SK-N-SH (cell line): ENCODE results near the gene CHCHD6. TPM values are rescaled to one million over a fixed set of nuclear protein-coding genes. Genes with fewer than 3 reads are reported as not detected.

ENCODE experiments used
- CTCF ChIA-PET: fragments of 300-600, 350-600 bp; formaldehyde crosslinking; extraction: SDS; loops from one replicate; lab custom pipeline; 2021; lab: Yijun Ruan, JAX
- POLR2A ChIA-PET: fragments of 350-600 bp; sonication (Branson Sonifier 250); formaldehyde crosslinking; extraction: SDS; loops from one replicate; lab custom pipeline; 2020; ENCODE audit warnings: antibody characterized with exemption, inconsistent platforms; lab: Yijun Ruan, JAX
- DNase-seq: peaks from one replicate; pipeline ENCODE4 v3.0.0; 2012
- H2AFZ ChIP-seq: fragments of 200-600 bp; sonication (generic); 2 replicates; pipeline ENCODE4 v1.8.1; 2016; ENCODE audit warnings: antibody characterized with exemption, mild to moderate bottlenecking, low read depth
- H3F3A ChIP-seq: fragments of 200-600 bp; sonication (generic); replicated peaks from 2 replicates; pipeline ENCODE3; 2016; ENCODE audit warnings: antibody characterized with exemption, mild to moderate bottlenecking; ENCODE audit not compliant: insufficient read depth
- H3K27ac ChIP-seq, 2 experiments: fragments of 200-500 bp in 1 of 2; fragments of 200-600 bp in 1 of 2; sonication (Bioruptor generic) in 1 of 2; sonication (generic), shearing (Covaris generic) in 1 of 2; 2 replicates each; pipeline versions ENCODE4 v1.5.1 to v1.6.1; 2014 to 2016; ENCODE audit warnings: low read depth in 2 of 2, inconsistent platforms in 1 of 2, low read length in 1 of 2, mild to moderate bottlenecking in 1 of 2, mixed read lengths in 1 of 2
- H3K27me3 ChIP-seq: fragments of 200-600 bp; sonication (generic), shearing (Covaris generic); 2 replicates; pipeline ENCODE4 v1.6.1; 2016; ENCODE audit warnings: mixed run types; ENCODE audit not compliant: insufficient read depth
- H3K36me3 ChIP-seq, 2 experiments: fragments of 200-500 bp in 1 of 2; fragments of 200-600 bp in 1 of 2; sonication (Bioruptor generic) in 1 of 2; sonication (generic) in 1 of 2; replicated peaks in 1 of 2; 2 replicates each; pipeline versions ENCODE3 to v1.5.1; 2014 to 2016; ENCODE audit warnings: low read length in 1 of 2, mild to moderate bottlenecking in 1 of 2; ENCODE audit not compliant: insufficient read depth in 2 of 2, control insufficient read depth in 1 of 2
- H3K4me1 ChIP-seq, 2 experiments: fragments of 200-500 bp in 1 of 2; fragments of 200-600 bp in 1 of 2; sonication (Bioruptor generic) in 1 of 2; sonication (generic), shearing (Covaris generic) in 1 of 2; 2 replicates each; pipeline versions ENCODE4 v1.5.1 to v1.6.1; 2014 to 2016; ENCODE audit warnings: low read depth in 1 of 2, low read length in 1 of 2, mixed run types in 1 of 2; ENCODE audit not compliant: insufficient read depth in 2 of 2, control insufficient read depth in 1 of 2
- H3K4me2 ChIP-seq: fragments of 200-600 bp; sonication (generic), shearing (Covaris generic); 2 replicates; pipeline ENCODE4 v1.6.1; 2017; ENCODE audit warnings: mixed run types
- H3K4me3 ChIP-seq, 2 experiments: fragments of 200-500 bp in 1 of 2; fragments of 200-600 bp in 1 of 2; sonication (Bioruptor generic) in 1 of 2; sonication (generic), shearing (Covaris generic) in 1 of 2; 2 replicates each; pipeline versions ENCODE4 v1.5.1 to v1.8.1; 2014 to 2016; ENCODE audit warnings: low read depth in 2 of 2, inconsistent platforms in 1 of 2, low read length in 1 of 2, mild to moderate bottlenecking in 1 of 2, mixed read lengths in 1 of 2, moderate library complexity in 1 of 2
- H3K79me2 ChIP-seq: fragments of 200-600 bp; sonication (generic); 2 replicates; pipeline ENCODE4 v1.8.1; 2017; ENCODE audit warnings: mild to moderate bottlenecking; ENCODE audit not compliant: insufficient read depth
- H3K9ac ChIP-seq: fragments of 200-600 bp; sonication (generic); 2 replicates; pipeline ENCODE4 v1.6.1; 2017; ENCODE audit warnings: mixed run types
- H3K9me2 ChIP-seq: fragments of 200-600 bp; sonication (generic); 2 replicates; pipeline ENCODE4 v1.6.1; 2017; ENCODE audit warnings: mixed run types
- H3K9me3 ChIP-seq: fragments of 200-600 bp; sonication (generic); 2 replicates; pipeline ENCODE4 v1.6.1; 2017; ENCODE audit warnings: mixed run types, mild to moderate bottlenecking, moderate library complexity
- H4K20me1 ChIP-seq: fragments of 200-600 bp; sonication (generic); 2 replicates; pipeline ENCODE4 v1.6.1; 2017; ENCODE audit warnings: mild to moderate bottlenecking, mixed run types; ENCODE audit not compliant: insufficient read depth
- EP300 ChIP-seq, 2 experiments: IDR thresholded peaks; 2 replicates each; pipeline versions ENCODE4 v1.4.0 to v1.6.1; 2012; ENCODE audit warnings: borderline replicate concordance in 1 of 2, low read depth in 1 of 2, low read length in 1 of 2
- FOSL2 ChIP-seq: IDR thresholded peaks from 2 replicates; pipeline ENCODE4 v1.4.0; 2012; ENCODE audit warnings: low read depth, mild to moderate bottlenecking, moderate library complexity, borderline replicate concordance
- FOXJ3 ChIP-seq: sonication (generic); formaldehyde crosslinking; IDR thresholded peaks from 2 replicates; pipeline ENCODE4 v1.5.1; 2020; ENCODE audit warnings: mild to moderate bottlenecking, missing genetic modification reagents
- JUND ChIP-seq: IDR thresholded peaks from 2 replicates; pipeline ENCODE4 v1.4.0; 2012
- MEF2A ChIP-seq: IDR thresholded peaks from 2 replicates; pipeline ENCODE4 v1.4.0; 2012; ENCODE audit warnings: low read depth, borderline replicate concordance
- NFIC ChIP-seq: IDR thresholded peaks from 2 replicates; pipeline ENCODE4 v1.4.0; 2012; ENCODE audit warnings: borderline replicate concordance
- NRF1 ChIP-seq: IDR thresholded peaks from 2 replicates; pipeline ENCODE4 v1.6.1; 2012; ENCODE audit warnings: low read depth, mild to moderate bottlenecking, low read length
- POLR2AphosphoS5 ChIP-seq: IDR thresholded peaks from 2 replicates; pipeline ENCODE4 v1.6.1; 2012; ENCODE audit warnings: low read depth, low read length
- RFX5 ChIP-seq: IDR thresholded peaks from 2 replicates; pipeline ENCODE4 v1.6.1; 2012; ENCODE audit warnings: mild to moderate bottlenecking, improper control_type of control experiment, low read length
- SIN3A ChIP-seq: IDR thresholded peaks from 2 replicates; pipeline ENCODE4 v1.6.1; 2012; ENCODE audit warnings: low read depth, mild to moderate bottlenecking, low read length, moderate library complexity, borderline replicate concordance
- SMC3 ChIP-seq: IDR thresholded peaks from 2 replicates; pipeline ENCODE4 v1.6.1; 2012; ENCODE audit warnings: low read depth, low read length, improper control_type of control experiment
- TCF12 ChIP-seq: IDR thresholded peaks from 2 replicates; pipeline ENCODE4 v1.4.0; 2012
- TEAD4 ChIP-seq: IDR thresholded peaks from 2 replicates; pipeline ENCODE4 v1.4.0; 2012; ENCODE audit warnings: mild to moderate bottlenecking, borderline replicate concordance; ENCODE audit not compliant: insufficient read depth
- WGBS: methylation state at CpG from one replicate; pipeline ENCODE4 v1.1.6; 2017; ENCODE audit warnings: low lambda C conversion rate; 5-methylcytosine and 5-hydroxymethylcytosine counted together
- polyA plus RNA-seq, 3 experiments: library from polyadenylated mRNA; depleted of rRNA; stranded (reverse); fragments of >200 nt; gene quantifications; 2 replicates each; pipeline ENCODE4 v1.2.3, GENCODE V29; 2012
- TF ChIP-seq, protein P1 (sequence below): fragments of 150-350 bp; IDR thresholded peaks from 2 replicates; pipeline ENCODE4 v1.6.1; 2017; ENCODE audit warnings: antibody characterized with exemption, low read length, low read depth, borderline replicate concordance
- TF ChIP-seq, protein P2 (sequence below): IDR thresholded peaks from 2 replicates; pipeline ENCODE4 v1.4.0; 2012; ENCODE audit warnings: low read depth, borderline replicate concordance
- TF ChIP-seq, protein P3 (sequence below): fragments of 150-350 bp; IDR thresholded peaks from 2 replicates; pipeline ENCODE4 v1.6.1; 2016; ENCODE audit warnings: mild to moderate bottlenecking, low read depth, low read length
- TF ChIP-seq, protein P4 (sequence below): fragments of 200-600 bp; sonication (generic); IDR thresholded peaks from 2 replicates; pipeline ENCODE4 v1.6.1; 2017; ENCODE audit warnings: antibody characterized with exemption, mild to moderate bottlenecking, moderate library complexity

The CHCHD6 gene
- polyA plus RNA-seq, 1 of the 3 experiments (the other 2 are of a cell fraction): 42.5 TPM

DNA sequence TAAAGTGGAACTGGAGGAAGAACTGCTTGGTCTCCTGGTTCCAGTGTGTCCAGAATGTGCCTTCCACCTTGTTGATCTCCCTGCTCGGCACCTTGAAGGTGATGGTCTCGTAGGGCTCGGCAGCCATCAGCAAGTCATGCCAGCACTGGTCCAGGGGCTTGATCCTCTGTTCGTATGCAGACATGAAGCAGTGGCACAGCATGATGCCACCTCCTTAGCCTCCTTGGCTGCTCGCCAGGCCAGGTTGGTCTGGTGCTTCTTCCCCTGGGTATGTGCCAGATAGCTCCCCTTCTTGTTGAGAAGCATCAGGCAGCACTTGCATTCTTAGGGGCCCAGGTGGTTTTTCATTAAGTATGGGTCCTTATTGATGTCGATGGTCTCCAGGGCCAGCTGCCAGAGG, 31.3 kb upstream of the CHCHD6 start:
- no peaks in the 10 kb centered on the region for H3F3A ChIP-seq
- no peak overlapping the region for H3K27ac ChIP-seq
- TF ChIP-seq FOSL2 (no peak), FOXJ3 (CRISPR knock-in tag) (no peak), SIN3A (no peak), RFX5 (no peak), TEAD4 (no peak), POLR2AphosphoS5 (no peak), NRF1 (no peak), NFIC (no peak), MEF2A (no peak), TCF12 (no peak), EP300 (IDR thresholded peaks at IDR 0.05; ENCODE audit: borderline replicate concordance in 1 of 2, low read depth in 1 of 2, low read length in 1 of 2) (no peak), JUND (no peak), SMC3 (no peak)
- TF ChIP-seq, protein P1, sequence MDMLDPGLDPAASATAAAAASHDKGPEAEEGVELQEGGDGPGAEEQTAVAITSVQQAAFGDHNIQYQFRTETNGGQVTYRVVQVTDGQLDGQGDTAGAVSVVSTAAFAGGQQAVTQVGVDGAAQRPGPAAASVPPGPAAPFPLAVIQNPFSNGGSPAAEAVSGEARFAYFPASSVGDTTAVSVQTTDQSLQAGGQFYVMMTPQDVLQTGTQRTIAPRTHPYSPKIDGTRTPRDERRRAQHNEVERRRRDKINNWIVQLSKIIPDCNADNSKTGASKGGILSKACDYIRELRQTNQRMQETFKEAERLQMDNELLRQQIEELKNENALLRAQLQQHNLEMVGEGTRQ: no peak
- TF ChIP-seq, protein P2, sequence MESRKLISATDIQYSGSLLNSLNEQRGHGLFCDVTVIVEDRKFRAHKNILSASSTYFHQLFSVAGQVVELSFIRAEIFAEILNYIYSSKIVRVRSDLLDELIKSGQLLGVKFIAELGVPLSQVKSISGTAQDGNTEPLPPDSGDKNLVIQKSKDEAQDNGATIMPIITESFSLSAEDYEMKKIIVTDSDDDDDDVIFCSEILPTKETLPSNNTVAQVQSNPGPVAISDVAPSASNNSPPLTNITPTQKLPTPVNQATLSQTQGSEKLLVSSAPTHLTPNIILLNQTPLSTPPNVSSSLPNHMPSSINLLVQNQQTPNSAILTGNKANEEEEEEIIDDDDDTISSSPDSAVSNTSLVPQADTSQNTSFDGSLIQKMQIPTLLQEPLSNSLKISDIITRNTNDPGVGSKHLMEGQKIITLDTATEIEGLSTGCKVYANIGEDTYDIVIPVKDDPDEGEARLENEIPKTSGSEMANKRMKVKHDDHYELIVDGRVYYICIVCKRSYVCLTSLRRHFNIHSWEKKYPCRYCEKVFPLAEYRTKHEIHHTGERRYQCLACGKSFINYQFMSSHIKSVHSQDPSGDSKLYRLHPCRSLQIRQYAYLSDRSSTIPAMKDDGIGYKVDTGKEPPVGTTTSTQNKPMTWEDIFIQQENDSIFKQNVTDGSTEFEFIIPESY: no peak
- TF ChIP-seq, protein P3, sequence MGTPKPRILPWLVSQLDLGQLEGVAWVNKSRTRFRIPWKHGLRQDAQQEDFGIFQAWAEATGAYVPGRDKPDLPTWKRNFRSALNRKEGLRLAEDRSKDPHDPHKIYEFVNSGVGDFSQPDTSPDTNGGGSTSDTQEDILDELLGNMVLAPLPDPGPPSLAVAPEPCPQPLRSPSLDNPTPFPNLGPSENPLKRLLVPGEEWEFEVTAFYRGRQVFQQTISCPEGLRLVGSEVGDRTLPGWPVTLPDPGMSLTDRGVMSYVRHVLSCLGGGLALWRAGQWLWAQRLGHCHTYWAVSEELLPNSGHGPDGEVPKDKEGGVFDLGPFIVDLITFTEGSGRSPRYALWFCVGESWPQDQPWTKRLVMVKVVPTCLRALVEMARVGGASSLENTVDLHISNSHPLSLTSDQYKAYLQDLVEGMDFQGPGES: no peak
- TF ChIP-seq, protein P4, sequence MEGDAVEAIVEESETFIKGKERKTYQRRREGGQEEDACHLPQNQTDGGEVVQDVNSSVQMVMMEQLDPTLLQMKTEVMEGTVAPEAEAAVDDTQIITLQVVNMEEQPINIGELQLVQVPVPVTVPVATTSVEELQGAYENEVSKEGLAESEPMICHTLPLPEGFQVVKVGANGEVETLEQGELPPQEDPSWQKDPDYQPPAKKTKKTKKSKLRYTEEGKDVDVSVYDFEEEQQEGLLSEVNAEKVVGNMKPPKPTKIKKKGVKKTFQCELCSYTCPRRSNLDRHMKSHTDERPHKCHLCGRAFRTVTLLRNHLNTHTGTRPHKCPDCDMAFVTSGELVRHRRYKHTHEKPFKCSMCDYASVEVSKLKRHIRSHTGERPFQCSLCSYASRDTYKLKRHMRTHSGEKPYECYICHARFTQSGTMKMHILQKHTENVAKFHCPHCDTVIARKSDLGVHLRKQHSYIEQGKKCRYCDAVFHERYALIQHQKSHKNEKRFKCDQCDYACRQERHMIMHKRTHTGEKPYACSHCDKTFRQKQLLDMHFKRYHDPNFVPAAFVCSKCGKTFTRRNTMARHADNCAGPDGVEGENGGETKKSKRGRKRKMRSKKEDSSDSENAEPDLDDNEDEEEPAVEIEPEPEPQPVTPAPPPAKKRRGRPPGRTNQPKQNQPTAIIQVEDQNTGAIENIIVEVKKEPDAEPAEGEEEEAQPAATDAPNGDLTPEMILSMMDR: no peak
- TF ChIP-seq, all 33 proteins: peak for 0
- no peak overlapping the region for H3K9ac ChIP-seq
- WGBS: 67% methylated on average over 4 of the region's 6 CpGs
- H4K20me1 ChIP-seq: no peaks in the 10 kb centered on the region
- no peak for DNase-seq
- H3K9me3 ChIP-seq: peaks cover 7% of the 10 kb centered on the region; the same call in 1 of the 2 replicates
- H2AFZ ChIP-seq: no peak overlapping the region
- CTCF ChIA-PET: interaction anchor here (1.1 to 1.4 kb wide), 4 partner anchors 12 to 875 kb away, joined by 3 to 7 read pairs (median 4); partner anchors contain the start of gene TXNRD3
- H3K36me3 ChIP-seq: no peaks in the 10 kb centered on the region
- H3K4me2 ChIP-seq: no peak overlapping the region
- H3K27me3 ChIP-seq: no peaks in the 10 kb centered on the region
- no peaks in the 10 kb centered on the region for H3K79me2 ChIP-seq
- no peaks in the 10 kb centered on the region for H3K4me1 ChIP-seq
- POLR2A ChIA-PET: no interaction called here
- H3K4me3 ChIP-seq: no peak overlapping the region
- no peaks in the 10 kb centered on the region for H3K9me2 ChIP-seq
